Measurements from ENCODE around the gene POU3F1.

DNA sequence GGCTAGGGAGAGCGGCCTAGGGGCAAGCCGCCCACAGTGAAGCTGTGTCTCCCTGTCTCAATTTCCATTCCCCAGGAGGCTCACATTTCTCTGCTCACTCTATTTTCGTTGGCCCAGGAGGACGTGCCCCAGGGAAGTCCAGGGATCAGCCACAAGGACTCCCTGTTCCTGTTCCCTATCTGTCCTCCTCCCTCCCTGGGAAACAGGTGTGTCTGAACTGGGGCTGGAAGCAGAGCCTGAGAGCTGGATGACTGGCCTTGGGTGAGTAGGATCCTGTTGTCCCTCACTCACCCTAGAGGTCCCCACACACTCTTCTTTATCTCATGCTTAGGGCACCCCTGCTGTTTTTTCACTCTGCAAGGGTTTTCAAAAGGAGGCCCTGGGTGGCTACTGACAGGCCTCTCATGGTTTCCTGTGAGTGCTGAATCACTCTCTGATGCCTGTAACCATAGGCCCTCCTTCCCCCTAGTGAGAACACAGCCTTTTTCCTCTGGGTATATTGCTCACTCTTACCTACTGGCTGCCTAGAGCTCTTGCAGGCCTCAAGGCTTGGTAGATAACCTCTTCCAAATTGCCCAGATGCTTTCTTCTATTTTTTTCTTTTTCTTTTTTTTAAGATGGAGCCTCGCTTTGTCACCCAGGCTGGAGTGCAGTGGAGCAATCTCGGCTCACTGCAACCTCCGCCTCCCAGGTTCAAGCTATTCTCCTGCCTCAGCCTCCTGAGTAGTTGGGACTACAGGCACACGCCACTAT, 37.3 kb downstream of the POU3F1 start:
- TF ChIP-seq, protein P1, sequence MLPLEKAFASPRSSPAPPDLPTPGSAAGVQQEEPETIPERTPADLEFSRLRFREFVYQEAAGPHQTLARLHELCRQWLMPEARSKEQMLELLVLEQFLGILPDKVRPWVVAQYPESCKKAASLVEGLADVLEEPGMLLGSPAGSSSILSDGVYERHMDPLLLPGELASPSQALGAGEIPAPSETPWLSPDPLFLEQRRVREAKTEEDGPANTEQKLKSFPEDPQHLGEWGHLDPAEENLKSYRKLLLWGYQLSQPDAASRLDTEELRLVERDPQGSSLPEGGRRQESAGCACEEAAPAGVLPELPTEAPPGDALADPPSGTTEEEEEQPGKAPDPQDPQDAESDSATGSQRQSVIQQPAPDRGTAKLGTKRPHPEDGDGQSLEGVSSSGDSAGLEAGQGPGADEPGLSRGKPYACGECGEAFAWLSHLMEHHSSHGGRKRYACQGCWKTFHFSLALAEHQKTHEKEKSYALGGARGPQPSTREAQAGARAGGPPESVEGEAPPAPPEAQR (tag by site-specific recombination; IDR thresholded peaks at IDR 0.05): no peak
- TF ChIP-seq, protein P2, sequence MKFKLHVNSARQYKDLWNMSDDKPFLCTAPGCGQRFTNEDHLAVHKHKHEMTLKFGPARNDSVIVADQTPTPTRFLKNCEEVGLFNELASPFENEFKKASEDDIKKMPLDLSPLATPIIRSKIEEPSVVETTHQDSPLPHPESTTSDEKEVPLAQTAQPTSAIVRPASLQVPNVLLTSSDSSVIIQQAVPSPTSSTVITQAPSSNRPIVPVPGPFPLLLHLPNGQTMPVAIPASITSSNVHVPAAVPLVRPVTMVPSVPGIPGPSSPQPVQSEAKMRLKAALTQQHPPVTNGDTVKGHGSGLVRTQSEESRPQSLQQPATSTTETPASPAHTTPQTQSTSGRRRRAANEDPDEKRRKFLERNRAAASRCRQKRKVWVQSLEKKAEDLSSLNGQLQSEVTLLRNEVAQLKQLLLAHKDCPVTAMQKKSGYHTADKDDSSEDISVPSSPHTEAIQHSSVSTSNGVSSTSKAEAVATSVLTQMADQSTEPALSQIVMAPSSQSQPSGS (tag by site-specific recombination; IDR thresholded peaks at IDR 0.05; ENCODE audit: low read depth): no peak
- TF ChIP-seq, protein P3, sequence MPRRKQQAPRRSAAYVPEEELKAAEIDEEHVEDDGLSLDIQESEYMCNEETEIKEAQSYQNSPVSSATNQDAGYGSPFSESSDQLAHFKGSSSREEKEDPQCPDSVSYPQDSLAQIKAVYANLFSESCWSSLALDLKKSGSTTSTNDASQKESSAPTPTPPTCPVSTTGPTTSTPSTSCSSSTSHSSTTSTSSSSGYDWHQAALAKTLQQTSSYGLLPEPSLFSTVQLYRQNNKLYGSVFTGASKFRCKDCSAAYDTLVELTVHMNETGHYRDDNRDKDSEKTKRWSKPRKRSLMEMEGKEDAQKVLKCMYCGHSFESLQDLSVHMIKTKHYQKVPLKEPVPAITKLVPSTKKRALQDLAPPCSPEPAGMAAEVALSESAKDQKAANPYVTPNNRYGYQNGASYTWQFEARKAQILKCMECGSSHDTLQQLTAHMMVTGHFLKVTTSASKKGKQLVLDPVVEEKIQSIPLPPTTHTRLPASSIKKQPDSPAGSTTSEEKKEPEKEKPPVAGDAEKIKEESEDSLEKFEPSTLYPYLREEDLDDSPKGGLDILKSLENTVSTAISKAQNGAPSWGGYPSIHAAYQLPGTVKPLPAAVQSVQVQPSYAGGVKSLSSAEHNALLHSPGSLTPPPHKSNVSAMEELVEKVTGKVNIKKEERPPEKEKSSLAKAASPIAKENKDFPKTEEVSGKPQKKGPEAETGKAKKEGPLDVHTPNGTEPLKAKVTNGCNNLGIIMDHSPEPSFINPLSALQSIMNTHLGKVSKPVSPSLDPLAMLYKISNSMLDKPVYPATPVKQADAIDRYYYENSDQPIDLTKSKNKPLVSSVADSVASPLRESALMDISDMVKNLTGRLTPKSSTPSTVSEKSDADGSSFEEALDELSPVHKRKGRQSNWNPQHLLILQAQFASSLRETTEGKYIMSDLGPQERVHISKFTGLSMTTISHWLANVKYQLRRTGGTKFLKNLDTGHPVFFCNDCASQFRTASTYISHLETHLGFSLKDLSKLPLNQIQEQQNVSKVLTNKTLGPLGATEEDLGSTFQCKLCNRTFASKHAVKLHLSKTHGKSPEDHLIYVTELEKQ (tag by site-specific recombination; IDR thresholded peaks at IDR 0.05; ENCODE audit: borderline replicate concordance): no peak
- TF ChIP-seq ZNF211 (tag by site-specific recombination; IDR thresholded peaks at IDR 0.05; ENCODE audit: low read depth): no peak
- TF ChIP-seq, protein P4, sequence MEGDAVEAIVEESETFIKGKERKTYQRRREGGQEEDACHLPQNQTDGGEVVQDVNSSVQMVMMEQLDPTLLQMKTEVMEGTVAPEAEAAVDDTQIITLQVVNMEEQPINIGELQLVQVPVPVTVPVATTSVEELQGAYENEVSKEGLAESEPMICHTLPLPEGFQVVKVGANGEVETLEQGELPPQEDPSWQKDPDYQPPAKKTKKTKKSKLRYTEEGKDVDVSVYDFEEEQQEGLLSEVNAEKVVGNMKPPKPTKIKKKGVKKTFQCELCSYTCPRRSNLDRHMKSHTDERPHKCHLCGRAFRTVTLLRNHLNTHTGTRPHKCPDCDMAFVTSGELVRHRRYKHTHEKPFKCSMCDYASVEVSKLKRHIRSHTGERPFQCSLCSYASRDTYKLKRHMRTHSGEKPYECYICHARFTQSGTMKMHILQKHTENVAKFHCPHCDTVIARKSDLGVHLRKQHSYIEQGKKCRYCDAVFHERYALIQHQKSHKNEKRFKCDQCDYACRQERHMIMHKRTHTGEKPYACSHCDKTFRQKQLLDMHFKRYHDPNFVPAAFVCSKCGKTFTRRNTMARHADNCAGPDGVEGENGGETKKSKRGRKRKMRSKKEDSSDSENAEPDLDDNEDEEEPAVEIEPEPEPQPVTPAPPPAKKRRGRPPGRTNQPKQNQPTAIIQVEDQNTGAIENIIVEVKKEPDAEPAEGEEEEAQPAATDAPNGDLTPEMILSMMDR (tag by site-specific recombination; IDR thresholded peaks at IDR 0.05): 0 out of 2 replicates have a peak, but pooled peaks have one; percentile 15
- peak; percentile 74 for TF ChIP-seq ZBTB17 (tag by site-specific recombination; IDR thresholded peaks at IDR 0.05)
- TF ChIP-seq, protein P5, sequence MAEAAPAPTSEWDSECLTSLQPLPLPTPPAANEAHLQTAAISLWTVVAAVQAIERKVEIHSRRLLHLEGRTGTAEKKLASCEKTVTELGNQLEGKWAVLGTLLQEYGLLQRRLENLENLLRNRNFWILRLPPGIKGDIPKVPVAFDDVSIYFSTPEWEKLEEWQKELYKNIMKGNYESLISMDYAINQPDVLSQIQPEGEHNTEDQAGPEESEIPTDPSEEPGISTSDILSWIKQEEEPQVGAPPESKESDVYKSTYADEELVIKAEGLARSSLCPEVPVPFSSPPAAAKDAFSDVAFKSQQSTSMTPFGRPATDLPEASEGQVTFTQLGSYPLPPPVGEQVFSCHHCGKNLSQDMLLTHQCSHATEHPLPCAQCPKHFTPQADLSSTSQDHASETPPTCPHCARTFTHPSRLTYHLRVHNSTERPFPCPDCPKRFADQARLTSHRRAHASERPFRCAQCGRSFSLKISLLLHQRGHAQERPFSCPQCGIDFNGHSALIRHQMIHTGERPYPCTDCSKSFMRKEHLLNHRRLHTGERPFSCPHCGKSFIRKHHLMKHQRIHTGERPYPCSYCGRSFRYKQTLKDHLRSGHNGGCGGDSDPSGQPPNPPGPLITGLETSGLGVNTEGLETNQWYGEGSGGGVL (tag by site-specific recombination; IDR thresholded peaks at IDR 0.05): no peak
- no peak for TF ChIP-seq ZNF174 (tag by site-specific recombination; IDR thresholded peaks at IDR 0.05)
